NCI-H128 (cell line): ENCODE data around the gene FNDC3B.

Experiments used
- DNase-seq: peaks from one replicate; lab custom pipeline; 2025; ENCODE audit not compliant: unreplicated experiment; lab: John Stamatoyannopoulos, UW

FNDC3B gene

GRCh38 chr3:172163320-172163719 is 123.9 kb downstream of the FNDC3B start:
- DNase-seq: no peak

GRCh38 chr3:172164620-172165362 is 125.4 kb downstream of the FNDC3B start:
- no peak for DNase-seq

- DNase-seq: no peak
Observed at GRCh38 chr3:172166261-172166660, 126.9 kb downstream of the FNDC3B start.

- DNase-seq: no peak
Observed at GRCh38 chr3:172166890-172167289, 127.5 kb downstream of the FNDC3B start.

GRCh38 chr3:172167892-172168648 is 128.7 kb downstream of the FNDC3B start:
- DNase-seq: no peak

- no peak for DNase-seq
Observed at GRCh38 chr3:172170073-172170709, 130.8 kb downstream of the FNDC3B start.

GRCh38 chr3:172170841-172171240 is 131.5 kb downstream of the FNDC3B start:
- no peak for DNase-seq

GRCh38 chr3:172171396-172172075 is 132.2 kb downstream of the FNDC3B start:
- DNase-seq: no peak

- no peak for DNase-seq
Observed at GRCh38 chr3:172173316-172174254, 134.2 kb downstream of the FNDC3B start.

GRCh38 chr3:172174513-172175253 is 135.3 kb downstream of the FNDC3B start:
- no peak for DNase-seq

GRCh38 chr3:172175254-172175599 is 135.8 kb downstream of the FNDC3B start:
- no peak for DNase-seq

- no peak for DNase-seq
Observed at GRCh38 chr3:172176061-172176770, 136.8 kb downstream of the FNDC3B start.

GRCh38 chr3:172177046-172177445 is 137.7 kb downstream of the FNDC3B start:
- no peak for DNase-seq

GRCh38 chr3:172177803-172178316 is 138.5 kb downstream of the FNDC3B start:
- DNase-seq: no peak

- DNase-seq: no peak
Observed at GRCh38 chr3:172179680-172180399, 140.5 kb downstream of the FNDC3B start.

- DNase-seq: no peak
Observed at GRCh38 chr3:172180473-172180872, 141.1 kb downstream of the FNDC3B start.

- DNase-seq: no peak
Observed at GRCh38 chr3:172181932-172182586, 142.7 kb downstream of the FNDC3B start.

- DNase-seq: no peak
Observed at GRCh38 chr3:172182797-172183196, 143.4 kb downstream of the FNDC3B start.
